Measurements from ENCODE around the gene MELTF.
A peak's percentile ranks its signal among the peaks of the same experiment; 100 is the strongest.
"Not testable (repeated sequence)": the region's sequence is repeated elsewhere in the genome, so short reads cannot be mapped to it uniquely, and the experiment has no call there.

The MELTF gene

GRCh38 chr3:197029511-197030167, at the start of gene MELTF:
Gene MELTF (minus strand): TSS chr3:197029817. CDS start chr3:197029702, 115 bp downstream.
- peak; percentile 86 to 99 for DNase-seq (ENCODE audit: low read depth in 1 of 2, low spot score in 1 of 2)
- in situ Hi-C loops (cut with HindIII; ENCODE audit: low pct_unique_long_range_greater_than_20kb, low sequenced_read_pairs): no loop called here
- TF ChIP-seq JUND (IDR thresholded peaks at IDR 0.05; ENCODE audit: low read depth): no peak

- in situ Hi-C loops (cut with HindIII; ENCODE audit: low pct_unique_long_range_greater_than_20kb, low sequenced_read_pairs): no loop called here
- no peak for TF ChIP-seq JUND (IDR thresholded peaks at IDR 0.05; ENCODE audit: low read depth)
- no peak for DNase-seq (ENCODE audit: low read depth in 1 of 2, low spot score in 1 of 2)
These were observed 46.8 kb upstream of the MELTF start for GRCh38 chr3:197076415-197076814.

- no peak for TF ChIP-seq JUND (IDR thresholded peaks at IDR 0.05; ENCODE audit: low read depth)
- no peak for DNase-seq (ENCODE audit: low read depth in 1 of 2, low spot score in 1 of 2)
- in situ Hi-C loops (cut with HindIII; ENCODE audit: low pct_unique_long_range_greater_than_20kb, low sequenced_read_pairs): no loop called here
These were observed 38.5 kb upstream of the MELTF start for GRCh38 chr3:197068077-197068476.

GRCh38 chr3:197064771-197065170, 35.2 kb upstream of the MELTF start:
- no peak for TF ChIP-seq JUND (IDR thresholded peaks at IDR 0.05; ENCODE audit: low read depth)
- in situ Hi-C loops (cut with HindIII; ENCODE audit: low pct_unique_long_range_greater_than_20kb, low sequenced_read_pairs): no loop called here
- DNase-seq (ENCODE audit: low read depth in 1 of 2, low spot score in 1 of 2): no peak

- in situ Hi-C loops (cut with HindIII; ENCODE audit: low pct_unique_long_range_greater_than_20kb, low sequenced_read_pairs): no loop called here
- no peak for TF ChIP-seq JUND (IDR thresholded peaks at IDR 0.05; ENCODE audit: low read depth)
- no peak for DNase-seq (ENCODE audit: low read depth in 1 of 2, low spot score in 1 of 2)
These were observed 32.8 kb upstream of the MELTF start for GRCh38 chr3:197062446-197062845.

- in situ Hi-C loops (cut with HindIII; ENCODE audit: low pct_unique_long_range_greater_than_20kb, low sequenced_read_pairs); DNase-seq (ENCODE audit: low read depth in 1 of 2, low spot score in 1 of 2): not testable (repeated sequence)
These were observed 22.0 kb upstream of the MELTF start for GRCh38 chr3:197051637-197052036.

GRCh38 chr3:197050511-197050910, 20.9 kb upstream of the MELTF start:
- no peak for TF ChIP-seq JUND (IDR thresholded peaks at IDR 0.05; ENCODE audit: low read depth)
- in situ Hi-C loops (cut with HindIII; ENCODE audit: low pct_unique_long_range_greater_than_20kb, low sequenced_read_pairs): no loop called here
- no peak for DNase-seq (ENCODE audit: low read depth in 1 of 2, low spot score in 1 of 2)

- no peak for DNase-seq (ENCODE audit: low read depth in 1 of 2, low spot score in 1 of 2)
- no peak for TF ChIP-seq JUND (IDR thresholded peaks at IDR 0.05; ENCODE audit: low read depth)
- in situ Hi-C loops (cut with HindIII; ENCODE audit: low pct_unique_long_range_greater_than_20kb, low sequenced_read_pairs): no loop called here
These were observed 12.9 kb upstream of the MELTF start for GRCh38 chr3:197042539-197042938.

- TF ChIP-seq JUND (IDR thresholded peaks at IDR 0.05; ENCODE audit: low read depth): no peak
- in situ Hi-C loops (cut with HindIII; ENCODE audit: low pct_unique_long_range_greater_than_20kb, low sequenced_read_pairs): no loop called here
- no peak for DNase-seq (ENCODE audit: low read depth in 1 of 2, low spot score in 1 of 2)
These were observed 12.4 kb upstream of the MELTF start for GRCh38 chr3:197041875-197042488.

GRCh38 chr3:197040658-197041057, 11.0 kb upstream of the MELTF start:
- in situ Hi-C loops (cut with HindIII; ENCODE audit: low pct_unique_long_range_greater_than_20kb, low sequenced_read_pairs): no loop called here
- no peak for DNase-seq (ENCODE audit: low read depth in 1 of 2, low spot score in 1 of 2)
- TF ChIP-seq JUND (IDR thresholded peaks at IDR 0.05; ENCODE audit: low read depth): no peak

- no peak for DNase-seq (ENCODE audit: low read depth in 1 of 2, low spot score in 1 of 2)
- TF ChIP-seq JUND (IDR thresholded peaks at IDR 0.05; ENCODE audit: low read depth): no peak
- in situ Hi-C loops (cut with HindIII; ENCODE audit: low pct_unique_long_range_greater_than_20kb, low sequenced_read_pairs): no loop called here
These were observed 9.3 kb upstream of the MELTF start for GRCh38 chr3:197038679-197039462.

- TF ChIP-seq JUND (IDR thresholded peaks at IDR 0.05; ENCODE audit: low read depth): no peak
- in situ Hi-C loops (cut with HindIII; ENCODE audit: low pct_unique_long_range_greater_than_20kb, low sequenced_read_pairs): no loop called here
- no peak for DNase-seq (ENCODE audit: low read depth in 1 of 2, low spot score in 1 of 2)
These were observed 6.0 kb upstream of the MELTF start for GRCh38 chr3:197035577-197035976.

- DNase-seq (ENCODE audit: low read depth in 1 of 2, low spot score in 1 of 2); in situ Hi-C loops (cut with HindIII; ENCODE audit: low pct_unique_long_range_greater_than_20kb, low sequenced_read_pairs): not testable (repeated sequence)
These were observed 5.2 kb upstream of the MELTF start for GRCh38 chr3:197034778-197035177.

- in situ Hi-C loops (cut with HindIII; ENCODE audit: low pct_unique_long_range_greater_than_20kb, low sequenced_read_pairs): not testable (repeated sequence)
These were observed 4.1 kb upstream of the MELTF start for GRCh38 chr3:197033764-197034163.

More at GRCh38 chr3:197033764-197034163, 4.1 kb upstream of the MELTF start:
- DNase-seq (ENCODE audit: low read depth in 1 of 2, low spot score in 1 of 2): not testable (repeated sequence)

Data from T47D (cell line).